Neural cell (in vitro differentiated cells): Measurements from ENCODE around the gene CCDC17.

Experiments
- EZH2 ChIP-seq: fragments of 200-600, 300-800 bp; shearing (Covaris generic), sonication (generic); IDR thresholded peaks from 2 replicates; pipeline ENCODE4 v1.6.1; 2014; ENCODE audit warnings: antibody characterized with exemption, low read length, borderline replicate concordance, mild to moderate bottlenecking; ENCODE audit not compliant: insufficient read depth, poor library complexity, severe bottlenecking
- POLR2AphosphoS5 ChIP-seq: IDR thresholded peaks from 2 replicates; pipeline ENCODE4 v1.6.1; 2012
- SMC3 ChIP-seq: fragments of 450-650 bp; conservative IDR thresholded peaks from 2 replicates; pipeline ENCODE4 v1.6.1; 2014; ENCODE audit warnings: antibody characterized with exemption, mild to moderate bottlenecking, moderate library complexity; ENCODE audit not compliant: poor library complexity
- TF ChIP-seq, protein P1 (sequence below): fragments of 450-650 bp; IDR thresholded peaks from 2 replicates; pipeline ENCODE4 v1.5.1; 2014; ENCODE audit warnings: antibody characterized with exemption, mild to moderate bottlenecking, moderate library complexity; ENCODE audit not compliant: poor library complexity, severe bottlenecking

DNA sequence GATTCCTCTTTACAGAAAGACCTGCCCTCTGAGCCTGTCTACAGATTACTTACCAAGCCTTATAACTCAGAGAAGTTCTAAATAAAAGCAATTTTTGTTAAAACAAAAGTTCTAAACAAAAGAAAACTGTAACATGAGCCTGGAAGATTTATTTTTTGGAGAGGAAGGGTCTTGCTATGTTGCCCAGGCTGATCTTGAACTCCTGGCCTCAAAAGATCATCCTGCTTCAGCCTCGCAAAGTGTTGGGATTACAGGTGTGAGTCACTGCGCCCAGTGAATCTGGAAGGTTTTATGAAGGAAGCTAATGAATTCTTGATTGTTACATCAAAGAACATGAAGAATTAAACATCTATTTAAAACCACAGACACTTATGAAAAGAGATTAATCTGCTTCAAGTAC, 35.4 kb upstream of the CCDC17 start:
- TF ChIP-seq POLR2AphosphoS5: no peak
- TF ChIP-seq, protein P1, sequence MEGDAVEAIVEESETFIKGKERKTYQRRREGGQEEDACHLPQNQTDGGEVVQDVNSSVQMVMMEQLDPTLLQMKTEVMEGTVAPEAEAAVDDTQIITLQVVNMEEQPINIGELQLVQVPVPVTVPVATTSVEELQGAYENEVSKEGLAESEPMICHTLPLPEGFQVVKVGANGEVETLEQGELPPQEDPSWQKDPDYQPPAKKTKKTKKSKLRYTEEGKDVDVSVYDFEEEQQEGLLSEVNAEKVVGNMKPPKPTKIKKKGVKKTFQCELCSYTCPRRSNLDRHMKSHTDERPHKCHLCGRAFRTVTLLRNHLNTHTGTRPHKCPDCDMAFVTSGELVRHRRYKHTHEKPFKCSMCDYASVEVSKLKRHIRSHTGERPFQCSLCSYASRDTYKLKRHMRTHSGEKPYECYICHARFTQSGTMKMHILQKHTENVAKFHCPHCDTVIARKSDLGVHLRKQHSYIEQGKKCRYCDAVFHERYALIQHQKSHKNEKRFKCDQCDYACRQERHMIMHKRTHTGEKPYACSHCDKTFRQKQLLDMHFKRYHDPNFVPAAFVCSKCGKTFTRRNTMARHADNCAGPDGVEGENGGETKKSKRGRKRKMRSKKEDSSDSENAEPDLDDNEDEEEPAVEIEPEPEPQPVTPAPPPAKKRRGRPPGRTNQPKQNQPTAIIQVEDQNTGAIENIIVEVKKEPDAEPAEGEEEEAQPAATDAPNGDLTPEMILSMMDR: no peak
- no peak for TF ChIP-seq SMC3
- no peak for TF ChIP-seq EZH2
